WI38 (cell line): Measurements from ENCODE around the gene NLK.
"Not testable (repeated sequence)": the region's sequence is repeated elsewhere in the genome, so short reads cannot be mapped to it uniquely, and the experiment has no call there.

ENCODE experiments used
- H3K4me3 ChIP-seq: 2 replicates; pipeline ENCODE4 v1.5.1; 2011; ENCODE audit warnings: low read depth, mild to moderate bottlenecking, control low read depth, low read length
- TF ChIP-seq, protein P1 (sequence below): IDR thresholded peaks from 2 replicates; pipeline ENCODE4 v1.5.1; 2012; ENCODE audit warnings: low read depth, mild to moderate bottlenecking, control low read depth, low read length

NLK gene

DNA sequence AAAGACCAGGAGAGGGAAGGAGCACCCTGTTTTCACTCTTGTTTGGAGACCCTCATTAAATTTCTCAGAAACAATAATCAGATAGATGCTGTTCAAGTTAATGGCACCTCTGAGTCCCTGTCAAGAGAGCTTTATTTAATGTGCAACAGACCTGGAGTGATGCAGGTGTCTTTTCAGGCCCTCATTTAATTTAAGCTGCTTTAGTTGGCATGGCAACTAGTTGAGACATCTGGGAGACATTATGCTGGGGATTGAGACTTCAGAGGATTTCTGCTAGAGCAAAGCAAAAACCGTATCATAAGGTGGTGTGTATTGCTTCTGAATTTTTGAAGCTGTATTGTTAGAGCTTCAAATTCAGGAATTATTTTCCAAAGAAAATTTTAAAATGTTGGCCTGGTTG lies 108.5 kb downstream of the NLK start:
- TF ChIP-seq, protein P1, sequence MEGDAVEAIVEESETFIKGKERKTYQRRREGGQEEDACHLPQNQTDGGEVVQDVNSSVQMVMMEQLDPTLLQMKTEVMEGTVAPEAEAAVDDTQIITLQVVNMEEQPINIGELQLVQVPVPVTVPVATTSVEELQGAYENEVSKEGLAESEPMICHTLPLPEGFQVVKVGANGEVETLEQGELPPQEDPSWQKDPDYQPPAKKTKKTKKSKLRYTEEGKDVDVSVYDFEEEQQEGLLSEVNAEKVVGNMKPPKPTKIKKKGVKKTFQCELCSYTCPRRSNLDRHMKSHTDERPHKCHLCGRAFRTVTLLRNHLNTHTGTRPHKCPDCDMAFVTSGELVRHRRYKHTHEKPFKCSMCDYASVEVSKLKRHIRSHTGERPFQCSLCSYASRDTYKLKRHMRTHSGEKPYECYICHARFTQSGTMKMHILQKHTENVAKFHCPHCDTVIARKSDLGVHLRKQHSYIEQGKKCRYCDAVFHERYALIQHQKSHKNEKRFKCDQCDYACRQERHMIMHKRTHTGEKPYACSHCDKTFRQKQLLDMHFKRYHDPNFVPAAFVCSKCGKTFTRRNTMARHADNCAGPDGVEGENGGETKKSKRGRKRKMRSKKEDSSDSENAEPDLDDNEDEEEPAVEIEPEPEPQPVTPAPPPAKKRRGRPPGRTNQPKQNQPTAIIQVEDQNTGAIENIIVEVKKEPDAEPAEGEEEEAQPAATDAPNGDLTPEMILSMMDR = no peak
- H3K4me3 ChIP-seq = no peak overlapping the region

DNA sequence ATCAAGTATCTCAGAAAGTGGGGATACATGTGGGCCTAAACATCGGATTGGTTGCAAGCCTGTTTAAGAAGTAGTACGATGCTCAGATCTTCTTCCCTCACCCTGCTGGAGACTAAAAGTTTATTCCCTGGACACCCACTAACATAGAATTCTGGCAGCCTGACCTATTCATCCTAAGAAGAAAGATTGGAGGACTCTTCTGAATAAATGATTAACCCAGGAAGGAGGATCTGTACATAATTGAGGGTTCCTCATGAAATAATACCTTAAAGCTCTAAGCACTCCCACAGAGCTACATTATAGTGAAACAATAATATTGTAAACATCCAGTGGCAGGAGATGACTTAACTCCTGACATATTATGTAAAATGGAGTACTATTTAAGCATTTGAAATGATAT lies 111.7 kb downstream of the NLK start:
- TF ChIP-seq, protein P1 = no peak
- no peak overlapping the region for H3K4me3 ChIP-seq

DNA sequence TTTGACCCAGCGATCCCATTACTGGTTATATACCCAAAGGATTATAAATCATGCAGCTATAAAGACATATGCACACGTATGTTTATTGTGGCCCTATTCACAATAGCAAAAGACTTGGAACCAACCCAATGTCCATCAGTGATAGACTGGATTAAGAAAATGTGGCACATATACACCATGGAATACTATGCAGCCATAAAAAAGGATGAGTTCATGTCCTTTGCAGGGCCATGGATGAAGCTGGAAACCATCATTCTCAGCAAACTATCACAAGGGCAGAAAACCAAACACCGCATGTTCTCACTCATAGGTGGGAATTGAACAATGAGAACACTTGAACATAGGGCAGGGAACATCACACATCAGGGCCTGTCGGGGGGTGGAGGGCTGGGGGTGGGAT lies 112.9 kb downstream of the NLK start:
- not testable (repeated sequence) for H3K4me3 ChIP-seq

DNA sequence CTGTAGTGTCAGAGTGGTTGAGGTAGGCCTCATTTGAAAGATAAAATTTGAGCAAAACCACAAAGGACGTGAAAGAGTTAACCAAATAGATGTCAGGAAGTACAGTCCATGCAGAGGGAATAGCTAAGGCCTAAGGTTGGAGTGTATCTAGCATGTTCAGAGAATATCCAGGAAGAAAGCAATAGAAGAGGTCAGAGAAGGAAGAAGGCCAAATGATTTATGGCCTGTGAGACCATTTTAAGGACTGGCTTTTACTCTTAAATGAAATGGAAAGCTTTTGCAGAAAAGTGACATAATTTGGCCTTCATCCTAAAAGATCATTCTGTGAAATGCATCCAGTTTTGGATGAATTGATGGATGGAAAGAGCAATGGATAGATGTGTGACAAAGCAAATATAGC lies 116.5 kb downstream of the NLK start:
- TF ChIP-seq, protein P1 = no peak
- H3K4me3 ChIP-seq = no peak overlapping the region

DNA sequence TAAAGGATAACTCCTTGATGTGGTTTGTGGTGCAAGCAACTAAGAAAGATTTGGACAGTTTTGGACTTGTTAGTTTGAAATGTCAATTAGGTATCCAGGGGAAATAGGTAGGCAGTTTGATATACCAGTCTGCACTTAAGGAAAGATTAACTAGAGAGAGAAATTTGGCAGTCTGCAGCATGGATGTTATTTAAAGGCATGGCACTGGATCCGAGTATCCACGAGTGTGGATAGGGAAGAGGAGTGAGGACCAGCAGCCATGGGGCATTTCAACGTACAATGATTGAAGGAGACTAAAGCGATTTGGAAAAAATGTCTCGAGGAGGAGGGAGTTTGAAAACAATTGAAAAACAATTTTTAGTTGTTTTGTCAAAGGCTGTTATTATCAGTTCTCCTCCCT lies 117.4 kb downstream of the NLK start:
- H3K4me3 ChIP-seq = no peak overlapping the region
- TF ChIP-seq, protein P1 = no peak

DNA sequence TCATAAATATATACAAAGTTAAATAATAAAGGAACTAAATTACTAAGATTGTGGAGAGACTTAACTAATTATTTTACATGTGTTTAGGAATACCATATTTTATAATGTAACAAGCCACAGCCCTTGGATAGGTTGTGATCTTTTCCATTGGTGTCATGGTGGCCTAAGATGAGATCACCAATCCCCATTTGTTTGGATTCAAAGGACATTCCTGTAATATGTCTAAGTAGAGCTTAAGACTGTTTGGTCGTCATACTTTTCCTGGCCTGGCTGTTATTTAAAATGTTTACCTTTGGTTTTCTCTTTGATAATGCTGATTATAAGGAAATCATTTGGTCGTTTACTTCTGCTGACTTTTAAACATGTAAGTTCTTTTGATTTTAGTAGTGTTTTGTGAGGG lies 118.1 kb downstream of the NLK start:
- TF ChIP-seq, protein P1 = no peak

DNA sequence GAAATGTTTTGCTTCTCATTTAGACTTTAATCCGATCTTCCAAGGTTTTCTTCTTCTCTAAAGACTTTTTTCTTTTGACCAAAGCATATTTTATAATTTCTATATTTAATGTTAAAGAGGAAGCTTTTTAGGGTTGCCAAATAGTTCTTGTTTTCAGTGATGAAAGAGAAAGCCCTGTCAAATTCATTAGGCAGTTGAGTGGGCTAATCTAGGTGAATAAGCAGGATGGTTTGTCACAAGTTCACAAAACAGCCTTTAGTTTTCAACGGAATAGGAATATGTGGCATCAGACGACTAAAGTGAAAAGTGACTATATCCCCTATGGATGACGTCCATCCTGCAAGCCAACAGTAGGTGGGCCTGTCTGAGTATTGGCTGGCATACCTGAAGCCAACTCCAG lies 118.8 kb downstream of the NLK start:
- H3K4me3 ChIP-seq = no peak overlapping the region
- TF ChIP-seq, protein P1 = no peak

More for the DNA sequence above, 118.1 kb downstream of the NLK start:
- no peak overlapping the region for H3K4me3 ChIP-seq

DNA sequence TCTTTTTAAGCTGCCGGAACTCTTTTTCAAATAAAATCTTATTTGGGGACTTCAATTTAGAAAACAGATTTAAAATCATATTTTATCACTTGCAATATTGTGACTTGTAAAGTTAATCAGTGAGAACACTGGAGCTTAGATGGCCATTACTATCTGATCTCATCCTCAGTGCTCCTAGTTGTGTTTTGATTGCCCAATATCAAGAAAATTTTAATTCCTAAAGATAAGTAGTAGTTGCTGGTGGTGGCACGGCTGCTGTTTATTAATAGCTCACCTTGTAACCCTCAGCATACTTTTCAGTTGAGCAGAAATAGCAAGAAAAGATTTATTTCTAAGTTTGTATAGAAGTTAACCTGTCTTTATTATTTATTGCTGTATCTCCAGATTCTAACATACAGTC lies 124.0 kb downstream of the NLK start:
- no peak overlapping the region for H3K4me3 ChIP-seq
- TF ChIP-seq, protein P1 = no peak
